GM23338 (cell line): ENCODE data around the gene MINDY4. TPM values are rescaled to one million over a fixed set of nuclear protein-coding genes. Genes with fewer than 3 reads are reported as not detected.

Experiments
- ATAC-seq: fragments of 200-7000 bp; cut with Tn5 transposase; 3 replicates; pipeline ENCODE4 v1.9.1; 2020
- DNase-seq: peaks from one replicate; pipeline ENCODE4 v3.0.0-alpha.2; 2015; ENCODE audit warnings: low spot score
- H2AFZ ChIP-seq: fragments of 200-600 bp; sonication (generic); 2 replicates; pipeline ENCODE4 v1.8.0; 2016; ENCODE audit warnings: antibody characterized with exemption, mild to moderate bottlenecking, moderate library complexity
- H3F3A ChIP-seq: fragments of 200-600 bp; sonication (generic); replicated peaks from 2 replicates; pipeline ENCODE4 v1.8.0; 2017; ENCODE audit warnings: antibody characterized with exemption, mixed run types, low read depth
- H3K27ac ChIP-seq: fragments of 200-600 bp; sonication (generic); 2 replicates; pipeline ENCODE4 v1.6.1; 2016; ENCODE audit warnings: low read depth
- H3K27me3 ChIP-seq: fragments of 200-600 bp; sonication (generic); 2 replicates; pipeline ENCODE4 v1.8.0; 2016; ENCODE audit warnings: mild to moderate bottlenecking, mixed run types, moderate library complexity; ENCODE audit not compliant: insufficient read depth
- H3K36me3 ChIP-seq: fragments of 200-600 bp; sonication (generic); 2 replicates; pipeline ENCODE4 v1.8.0; 2016; ENCODE audit warnings: mild to moderate bottlenecking; ENCODE audit not compliant: insufficient read depth
- H3K4me1 ChIP-seq: fragments of 200-600 bp; sonication (generic); 2 replicates; pipeline ENCODE4 v1.8.0; 2016; ENCODE audit warnings: mild to moderate bottlenecking, moderate library complexity; ENCODE audit not compliant: insufficient read depth
- H3K4me2 ChIP-seq: fragments of 200-600 bp; sonication (generic); 2 replicates; pipeline ENCODE4 v1.7.1; 2017; ENCODE audit warnings: mixed run types
- H3K4me3 ChIP-seq: fragments of 200-600 bp; sonication (generic); 2 replicates; pipeline ENCODE4 v1.6.1; 2016; ENCODE audit warnings: mixed run types
- H3K79me2 ChIP-seq: fragments of 200-600 bp; sonication (generic); replicated peaks from 2 replicates; pipeline ENCODE4 v1.8.0; 2017; ENCODE audit warnings: mild to moderate bottlenecking; ENCODE audit not compliant: insufficient read depth
- H3K9me2 ChIP-seq: fragments of 200-600 bp; sonication (generic); 2 replicates; pipeline ENCODE4 v1.8.0; 2017; ENCODE audit not compliant: insufficient read depth
- H4K20me1 ChIP-seq: fragments of 200-600 bp; sonication (generic); replicated peaks from 2 replicates; pipeline ENCODE4 v1.8.0; 2017; ENCODE audit warnings: mild to moderate bottlenecking; ENCODE audit not compliant: insufficient read depth
- H3K27ac Mint-ChIP-seq: 2 replicates; pipeline ENCODE4 v1.8.0; 2020; ENCODE audit warnings: inconsistent platforms, mild to moderate bottlenecking, moderate library complexity, mixed read lengths
- H3K27me3 Mint-ChIP-seq: 3 replicates; pipeline ENCODE4 v1.8.0; 2022; ENCODE audit warnings: low read depth, mild to moderate bottlenecking, moderate library complexity, mixed read lengths, inconsistent platforms; ENCODE audit not compliant: insufficient read depth, poor library complexity
- H3K36me3 Mint-ChIP-seq: 3 replicates; pipeline ENCODE4 v1.8.0; 2021; ENCODE audit warnings: low read depth, mild to moderate bottlenecking, inconsistent platforms, moderate library complexity, mixed read lengths
- H3K4me1 Mint-ChIP-seq: 3 replicates; pipeline ENCODE4 v1.8.0; 2020; ENCODE audit warnings: mild to moderate bottlenecking, inconsistent platforms, mixed read lengths
- H3K4me3 Mint-ChIP-seq: 3 replicates; pipeline ENCODE4 v1.8.0; 2021; ENCODE audit warnings: moderate library complexity, mild to moderate bottlenecking, inconsistent platforms, mixed read lengths
- H3K9me3 Mint-ChIP-seq: 3 replicates; pipeline ENCODE4 v1.8.0; 2020; ENCODE audit warnings: moderate library complexity, mild to moderate bottlenecking, inconsistent platforms, mixed read lengths
- CREB1 ChIP-seq: fragments of 250-450 bp; sonication (Bioruptor Pico); IDR thresholded peaks from 2 replicates; pipeline ENCODE4 v1.5.0; 2020; ENCODE audit warnings: low read depth, mild to moderate bottlenecking, moderate library complexity
- CTCF ChIP-seq, 2 experiments: fragments of 200-600 bp in 1 of 2; sonication (generic) in 1 of 2; conservative IDR thresholded peaks; 2 replicates each; pipeline versions ENCODE4 v1.5.1 to v1.6.1; 2016 to 2017; ENCODE audit warnings: antibody characterized with exemption in 2 of 2, low read depth in 2 of 2, mild to moderate bottlenecking in 2 of 2, moderate library complexity in 1 of 2
- ETS1 ChIP-seq: IDR thresholded peaks from 2 replicates; pipeline ENCODE4 v1.6.1; 2016; ENCODE audit warnings: antibody characterized with exemption
- EZH2 ChIP-seq: fragments of 200-600 bp; sonication (generic); IDR thresholded peaks from one replicate; pipeline ENCODE4 v1.8.0; 2017; ENCODE audit warnings: antibody characterized with exemption, mild to moderate bottlenecking, low read depth; ENCODE audit not compliant: unreplicated experiment
- EZH2phosphoT487 ChIP-seq: fragments of 200-600 bp; sonication (generic); IDR thresholded peaks from one replicate; pipeline ENCODE4 v1.8.1; 2018; ENCODE audit warnings: antibody characterized with exemption; ENCODE audit not compliant: unreplicated experiment
- JUNB ChIP-seq: IDR thresholded peaks from one replicate; pipeline ENCODE4 v1.6.1; 2016; ENCODE audit warnings: antibody characterized with exemption; ENCODE audit not compliant: unreplicated experiment
- NANOG ChIP-seq: IDR thresholded peaks from 2 replicates; pipeline ENCODE4 v1.6.1; 2016; ENCODE audit warnings: antibody characterized with exemption, borderline replicate concordance
- POLR2AphosphoS5 ChIP-seq: IDR thresholded peaks from 2 replicates; pipeline ENCODE4 v1.6.1; 2016; ENCODE audit warnings: antibody characterized with exemption, low read depth
- REST ChIP-seq: IDR thresholded peaks from one replicate; pipeline ENCODE4 v1.6.1; 2018; ENCODE audit warnings: antibody characterized with exemption; ENCODE audit not compliant: unreplicated experiment
- STAT1 ChIP-seq: IDR thresholded peaks from one replicate; pipeline ENCODE4 v1.6.1; 2016; ENCODE audit warnings: antibody characterized with exemption; ENCODE audit not compliant: unreplicated experiment
- ZNF114 ChIP-seq: fragments of 250-450 bp; sonication (Bioruptor Pico); IDR thresholded peaks from 2 replicates; pipeline ENCODE4 v1.5.0; 2020; ENCODE audit warnings: mild to moderate bottlenecking, moderate library complexity
- ZNF331 ChIP-seq: fragments of 250-450 bp; sonication (Bioruptor Pico); IDR thresholded peaks from 2 replicates; pipeline ENCODE4 v1.5.0; 2020; ENCODE audit warnings: low read depth, mild to moderate bottlenecking, moderate library complexity
- ZNF462 ChIP-seq: fragments of 250-450 bp; sonication (Bioruptor Pico); IDR thresholded peaks from 2 replicates; pipeline ENCODE4 v1.5.0; 2020; ENCODE audit warnings: mild to moderate bottlenecking, moderate library complexity
- polyA plus RNA-seq: library from polyadenylated mRNA; unstranded; fragments of >200 nt; fragmentation: Nextera tagmentation; extraction: Ambion mirVana; gene quantifications from 2 replicates; pipeline ENCODE4 v1.2.1, GENCODE V29; 2016
- total RNA-seq: library from RNA; depleted of rRNA; stranded (reverse); fragments of >200 nt; shearing (Covaris generic); gene quantifications from 2 replicates; pipeline ENCODE4 v1.2.3, GENCODE V29; 2014

MINDY4 gene
- total and polyA plus RNA-seq, 2 experiments from 2014 or later: 1.7 to 4.4 TPM

GRCh38 chr7:30799976-30800661 is 28.9 kb downstream of the MINDY4 start:
- no peaks in the 10 kb centered on the region for H3F3A ChIP-seq
- H3K27me3 ChIP-seq: no peaks in the 10 kb centered on the region
- no peaks in the 10 kb centered on the region for H3K36me3 ChIP-seq
- Mint-ChIP-seq H3K4me1 (peaks cover 9% of the 10 kb centered on the region), H3K36me3 (no peaks in the 10 kb centered on the region; the same call in 2 of the 3 replicates), H3K9me3 (no peaks in the 10 kb centered on the region), H3K4me3 (no peak overlapping the region), H3K27me3 (peaks cover 5% of the 10 kb centered on the region), H3K27ac (no peak overlapping the region)
- no peaks in the 10 kb centered on the region for H3K9me2 ChIP-seq
- ATAC-seq: no peak
- TF ChIP-seq REST (no peak), EZH2phosphoT487 (no peak), ETS1 (no peak), EZH2 (no peak), NANOG (no peak), POLR2AphosphoS5 (no peak), JUNB (no peak), ZNF114 (CRISPR knock-in tag) (no peak), CREB1 (CRISPR knock-in tag) (no peak), STAT1 (no peak), CTCF (conservative IDR thresholded peaks at IDR 0.05; ENCODE audit: low read depth in 2 of 2) (no peak), ZNF331 (CRISPR knock-in tag) (no peak), ZNF462 (CRISPR knock-in tag) (no peak)
- no peak overlapping the region for H3K4me2 ChIP-seq
- H3K4me3 ChIP-seq: no peak overlapping the region
- no peak overlapping the region for H2AFZ ChIP-seq
- H3K4me1 ChIP-seq: no peaks in the 10 kb centered on the region
- H3K27ac ChIP-seq: no peak overlapping the region
- no peaks in the 10 kb centered on the region for H3K79me2 ChIP-seq
- no peaks in the 10 kb centered on the region; the same call in 1 of the 2 replicates for H4K20me1 ChIP-seq
- no peak for DNase-seq
